Ovary (tissue), 3 donors: ENCODE data around the gene SLC25A52.

Experiments used
- CTCF ChIP-seq, 3 donors: fragments of 450-650 bp in 2 of 3; fragments of 200-600 bp in 1 of 3; IDR thresholded peaks; one replicate each; pipeline versions ENCODE4 v1.5.1 to v1.8.0; 2016 to 2022; ENCODE audit warnings: antibody characterized with exemption in 3 of 3, mild to moderate bottlenecking in 1 of 3
- EP300 ChIP-seq: sonication (generic); formaldehyde crosslinking; IDR thresholded peaks from one replicate; pipeline ENCODE4 v1.6.1; 2017; ENCODE audit warnings: antibody characterized with exemption
- donor health status: DM: no; HTN: no; CAD: no.

GRCh38 chr18:31795747-31796146 lies 35.1 kb upstream of the SLC25A52 start:
- no peak for TF ChIP-seq CTCF (IDR thresholded peaks at IDR 0.05)
- TF ChIP-seq EP300 = no peak
